Naive thymus-derived CD4-positive, alpha-beta T cell (primary cell): Measurements from ENCODE around the gene MED13. TPM values are rescaled to one million over a fixed set of nuclear protein-coding genes. Genes with fewer than 3 reads are reported as not detected.

ENCODE experiments used
- ATAC-seq: fragments of 150-1000 bp; cut with Tn5 transposase; 2 replicates; pipeline ENCODE4 v1.10.0; 2021; ENCODE audit warnings: mild to moderate bottlenecking, moderate library complexity
- CTCF ChIA-PET: fragments of 350-600 bp; sonication (Branson Sonifier 250); formaldehyde crosslinking; loops from one replicate; lab custom pipeline; 2021; ENCODE audit warnings: antibody characterized with exemption; lab: Charles Lee
- POLR2A ChIA-PET: fragments of 350-600 bp; sonication (Branson Sonifier 250); formaldehyde crosslinking; loops from one replicate; lab custom pipeline; 2021; ENCODE audit warnings: antibody characterized with exemption, inconsistent platforms; lab: Charles Lee
- DNase-seq, 9 donors: peaks; one replicate each; pipeline versions ENCODE4 v3.0.0 to v3.0.0-alpha.2; 2020 to 2022; ENCODE audit warnings: mixed read lengths in 1 of 9
- H3K27ac ChIP-seq: one replicate; pipeline ENCODE4 v1.7.0; 2013; ENCODE audit warnings: mild to moderate bottlenecking, low read depth, low read length, moderate library complexity
- H3K27me3 ChIP-seq, 2 donors: one replicate each; pipeline ENCODE4 v1.7.0; 2013; ENCODE audit warnings: low read length in 2 of 2, mild to moderate bottlenecking in 2 of 2, moderate library complexity in 2 of 2; ENCODE audit not compliant: control insufficient read depth in 2 of 2, insufficient read depth in 2 of 2
- H3K36me3 ChIP-seq, 3 experiments: 1 replicate in 2 of 3; 2 replicates in 1 of 3; pipeline ENCODE4 v1.7.0; 2013; ENCODE audit warnings: low read length in 3 of 3, mild to moderate bottlenecking in 3 of 3, moderate library complexity in 1 of 3; ENCODE audit not compliant: insufficient read depth in 3 of 3, control insufficient read depth in 2 of 3
- H3K4me1 ChIP-seq, 2 donors: one replicate each; pipeline ENCODE4 v1.7.0; 2013; ENCODE audit warnings: low read length in 2 of 2, mild to moderate bottlenecking in 2 of 2, moderate library complexity in 1 of 2; ENCODE audit not compliant: control insufficient read depth in 2 of 2, insufficient read depth in 2 of 2
- H3K4me3 ChIP-seq: 2 replicates; pipeline ENCODE4 v1.7.0; 2013; ENCODE audit warnings: mild to moderate bottlenecking, low read length
- H3K9me3 ChIP-seq, 3 experiments: 1 replicate in 2 of 3; 2 replicates in 1 of 3; pipeline ENCODE4 v1.7.0; 2013; ENCODE audit warnings: low read length in 3 of 3; ENCODE audit not compliant: control insufficient read depth in 2 of 3
- H3K27ac Mint-ChIP-seq, 9 donors: one replicate each; pipeline ENCODE4 v1.8.0; 2020 to 2022; ENCODE audit warnings: mixed read lengths in 9 of 9, mild to moderate bottlenecking in 8 of 9, moderate library complexity in 5 of 9, inconsistent platforms in 2 of 9
- H3K27me3 Mint-ChIP-seq, 5 donors: one replicate each; pipeline ENCODE4 v1.8.0; 2021 to 2022; ENCODE audit warnings: mixed read lengths in 5 of 5, mild to moderate bottlenecking in 1 of 5
- H3K36me3 Mint-ChIP-seq, 5 donors: one replicate each; pipeline ENCODE4 v1.8.0; 2020 to 2022; ENCODE audit warnings: mixed read lengths in 5 of 5, mild to moderate bottlenecking in 3 of 5, inconsistent platforms in 1 of 5
- H3K4me1 Mint-ChIP-seq, 7 donors: one replicate each; pipeline ENCODE4 v1.8.0; 2020 to 2022; ENCODE audit warnings: mixed read lengths in 7 of 7, mild to moderate bottlenecking in 3 of 7, inconsistent platforms in 1 of 7
- H3K4me3 Mint-ChIP-seq, 10 donors: one replicate each; pipeline ENCODE4 v1.8.0; 2020 to 2022; ENCODE audit warnings: mild to moderate bottlenecking in 10 of 10, mixed read lengths in 10 of 10, moderate library complexity in 6 of 10, inconsistent platforms in 2 of 10
- H3K9me3 Mint-ChIP-seq, 11 donors: one replicate each; pipeline ENCODE4 v1.8.0; 2020 to 2022; ENCODE audit warnings: mixed read lengths in 11 of 11, mild to moderate bottlenecking in 4 of 11, inconsistent platforms in 1 of 11, moderate library complexity in 1 of 11
- intact Hi-C, 2 donors: fragments of 100-400 bp; cut with micrococcal nuclease; formaldehyde crosslinking; loops; one replicate each; pipeline ENCODE4 v1.15.1; 2023
- polyA plus RNA-seq, 2 donors: library from polyadenylated mRNA; unstranded; fragments of 300-500 nt; fragmentation: Illumina TruSeq; gene quantifications; one replicate each; pipeline ENCODE4 v1.2.3, GENCODE V29; 2021
- total RNA-seq, 6 experiments: library from RNA in 5 of 6; stranded (reverse) in 5 of 6; gene quantifications; 1 replicate in 5 of 6; 2 replicates in 1 of 6; pipeline ENCODE4 v1.2.3 and lab custom pipeline; 2021 to 2026

The MED13 gene
- total and polyA plus RNA-seq, 7 experiments from 2014 or later, result 3.6 to 84.8 (median 70.0) TPM

DNA sequence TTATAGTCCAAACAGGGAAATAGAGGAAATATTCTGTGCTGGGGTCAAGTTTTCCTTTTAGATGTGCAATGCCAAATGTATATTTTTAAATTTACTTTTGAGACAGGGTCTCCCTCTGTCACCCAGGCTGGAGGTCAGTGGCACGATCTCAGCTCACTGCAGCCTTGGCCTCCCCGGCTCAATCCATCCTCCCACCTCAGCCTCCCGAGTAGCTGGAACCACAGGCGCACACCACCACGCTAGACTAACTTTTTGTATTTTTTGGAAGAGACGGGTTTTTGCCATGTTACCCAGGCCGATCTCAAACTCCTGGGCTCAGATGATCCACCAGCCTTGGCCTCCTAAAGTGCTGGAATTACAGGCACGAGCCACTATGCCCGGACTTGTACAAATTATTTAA, 25.8 kb upstream of the MED13 start:
- Mint-ChIP-seq H3K27ac (no peak overlapping the region), H3K27me3 (no peaks in the 10 kb centered on the region), H3K4me3 (no peak overlapping the region), H3K4me1 (peaks cover 0 to 4% (median 3%) of the 10 kb centered on the region in 7 donors), H3K9me3 (peaks cover 0 to 3% (median 0%) of the 10 kb centered on the region in 11 donors), H3K36me3 (no peaks in the 10 kb centered on the region)
- H3K27me3 ChIP-seq, result no peaks in the 10 kb centered on the region
- H3K4me3 ChIP-seq, result no peak overlapping the region
- H3K4me1 ChIP-seq, result no peaks in the 10 kb centered on the region
- intact Hi-C loops, result no loop called here
- no peak for DNase-seq
- ChIA-PET POLR2A (no interaction called here), CTCF (no interaction called here)
- no peak for ATAC-seq
- H3K27ac ChIP-seq, result no peak overlapping the region
- H3K9me3 ChIP-seq, result no peaks in the 10 kb centered on the region
- H3K36me3 ChIP-seq, result no peaks in the 10 kb centered on the region

DNA sequence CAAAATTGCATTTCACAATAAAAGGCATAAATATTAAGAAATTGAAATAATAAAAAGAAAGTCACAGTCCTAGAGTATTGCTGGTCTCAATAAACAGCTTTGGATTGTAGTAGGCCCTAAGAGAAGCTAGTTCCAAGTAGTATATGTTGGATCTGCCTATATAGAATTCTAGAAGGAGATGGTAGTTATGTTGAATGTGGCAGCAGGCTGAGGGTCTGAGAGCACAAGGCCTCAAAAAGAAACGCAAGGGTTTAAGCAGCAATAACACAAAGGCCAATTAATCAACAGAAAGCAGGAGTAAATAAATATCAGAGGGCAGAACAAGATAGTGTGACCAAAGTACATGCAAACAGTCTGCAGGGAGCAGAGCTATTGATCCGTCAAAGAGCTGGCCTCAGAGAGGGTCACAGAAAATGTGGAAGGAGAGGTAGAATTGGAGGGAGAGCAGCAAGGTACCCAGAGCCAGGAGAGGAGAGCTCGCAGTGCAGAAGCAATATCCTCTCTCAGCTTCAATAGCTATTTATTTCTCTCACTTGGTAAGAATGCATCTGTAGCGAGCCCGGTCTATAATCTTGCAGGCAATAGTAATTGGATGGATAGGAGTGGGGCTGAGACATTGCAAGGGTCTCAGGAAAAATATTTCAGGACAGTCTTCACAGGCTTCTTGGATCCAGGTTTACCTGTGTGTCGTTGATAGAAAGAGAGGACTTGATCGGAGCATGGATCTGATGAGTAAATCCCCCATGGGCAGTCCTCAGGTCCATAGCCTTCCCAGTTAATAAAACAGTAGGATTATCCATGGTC, 25.1 kb upstream of the MED13 start:
- no peak overlapping the region for H3K4me3 ChIP-seq
- CTCF ChIA-PET, result no interaction called here
- no peaks in the 10 kb centered on the region for H3K9me3 ChIP-seq
- intact Hi-C loops, result no loop called here
- Mint-ChIP-seq H3K4me3 (no peak overlapping the region), H3K27me3 (no peaks in the 10 kb centered on the region), H3K36me3 (no peaks in the 10 kb centered on the region), H3K9me3 (peaks cover 0 to 3% (median 0%) of the 10 kb centered on the region in 11 donors), H3K27ac (no peak overlapping the region), H3K4me1 (peaks cover 0 to 9% (median 4%) of the 10 kb centered on the region in 7 donors)
- POLR2A ChIA-PET, result interaction anchor here (0.6 kb wide), 1 partner anchor 1050 kb away, joined by 3 read pairs; no protein-coding TSS in a partner anchor
- no peak overlapping the region for H3K27ac ChIP-seq
- H3K27me3 ChIP-seq, result no peaks in the 10 kb centered on the region
- DNase-seq, result no peak
- no peaks in the 10 kb centered on the region for H3K36me3 ChIP-seq
- no peak for ATAC-seq
- no peaks in the 10 kb centered on the region for H3K4me1 ChIP-seq

DNA sequence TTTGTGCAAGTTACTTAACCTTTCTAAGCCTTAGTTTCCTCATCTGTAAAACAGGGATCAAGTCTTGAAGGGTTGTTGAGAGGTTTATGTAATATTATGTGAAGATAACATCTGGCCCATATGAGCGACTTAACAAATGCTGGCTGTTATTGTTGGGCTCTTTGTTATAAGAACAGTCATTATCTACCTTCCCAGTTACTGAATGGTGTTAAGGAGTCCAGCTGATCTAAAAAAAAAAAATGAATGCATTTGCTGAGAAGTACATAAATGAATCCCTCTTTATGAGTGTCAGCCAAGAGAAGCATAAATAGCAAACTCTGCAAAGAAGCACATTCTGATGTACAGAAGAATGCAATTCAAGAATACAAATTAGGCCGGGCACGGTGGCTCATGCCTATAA, 24.3 kb upstream of the MED13 start:
- H3K27ac ChIP-seq, result no peak overlapping the region
- no peaks in the 10 kb centered on the region for H3K36me3 ChIP-seq
- no peak overlapping the region for H3K4me3 ChIP-seq
- intact Hi-C loops, result no loop called here
- ChIA-PET CTCF (no interaction called here), POLR2A (interaction anchor here (0.6 kb wide), 1 partner anchor 1051 kb away, joined by 3 read pairs; no protein-coding TSS in a partner anchor)
- Mint-ChIP-seq H3K4me3 (no peak overlapping the region), H3K9me3 (peaks cover 0 to 3% (median 0%) of the 10 kb centered on the region in 11 donors), H3K27ac (no peak overlapping the region), H3K4me1 (peaks cover 0 to 14% (median 8%) of the 10 kb centered on the region in 7 donors), H3K27me3 (no peaks in the 10 kb centered on the region), H3K36me3 (no peaks in the 10 kb centered on the region)
- H3K4me1 ChIP-seq, result no peaks in the 10 kb centered on the region
- no peak for ATAC-seq
- DNase-seq, result no peak
- H3K27me3 ChIP-seq, result no peaks in the 10 kb centered on the region
- H3K9me3 ChIP-seq, result no peaks in the 10 kb centered on the region

DNA sequence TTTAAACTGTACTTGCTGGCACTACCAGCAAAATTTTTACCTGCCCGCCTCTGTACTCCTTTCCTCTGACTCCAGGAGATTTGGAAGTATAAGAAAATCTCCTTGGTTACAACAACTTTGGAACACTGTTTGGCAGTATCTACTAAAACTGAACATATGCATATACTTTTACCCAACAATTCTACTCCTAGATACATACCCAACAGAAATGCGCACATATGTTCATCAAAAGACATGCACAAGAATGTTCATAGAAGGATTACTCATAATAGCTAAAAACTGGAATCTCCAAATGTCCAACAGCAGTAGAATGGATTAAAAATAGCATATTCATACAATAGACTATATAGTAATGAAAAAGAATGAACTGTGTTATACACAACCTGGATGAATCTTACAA, 21.7 kb upstream of the MED13 start:
- no peak overlapping the region for H3K4me3 Mint-ChIP-seq

DNA sequence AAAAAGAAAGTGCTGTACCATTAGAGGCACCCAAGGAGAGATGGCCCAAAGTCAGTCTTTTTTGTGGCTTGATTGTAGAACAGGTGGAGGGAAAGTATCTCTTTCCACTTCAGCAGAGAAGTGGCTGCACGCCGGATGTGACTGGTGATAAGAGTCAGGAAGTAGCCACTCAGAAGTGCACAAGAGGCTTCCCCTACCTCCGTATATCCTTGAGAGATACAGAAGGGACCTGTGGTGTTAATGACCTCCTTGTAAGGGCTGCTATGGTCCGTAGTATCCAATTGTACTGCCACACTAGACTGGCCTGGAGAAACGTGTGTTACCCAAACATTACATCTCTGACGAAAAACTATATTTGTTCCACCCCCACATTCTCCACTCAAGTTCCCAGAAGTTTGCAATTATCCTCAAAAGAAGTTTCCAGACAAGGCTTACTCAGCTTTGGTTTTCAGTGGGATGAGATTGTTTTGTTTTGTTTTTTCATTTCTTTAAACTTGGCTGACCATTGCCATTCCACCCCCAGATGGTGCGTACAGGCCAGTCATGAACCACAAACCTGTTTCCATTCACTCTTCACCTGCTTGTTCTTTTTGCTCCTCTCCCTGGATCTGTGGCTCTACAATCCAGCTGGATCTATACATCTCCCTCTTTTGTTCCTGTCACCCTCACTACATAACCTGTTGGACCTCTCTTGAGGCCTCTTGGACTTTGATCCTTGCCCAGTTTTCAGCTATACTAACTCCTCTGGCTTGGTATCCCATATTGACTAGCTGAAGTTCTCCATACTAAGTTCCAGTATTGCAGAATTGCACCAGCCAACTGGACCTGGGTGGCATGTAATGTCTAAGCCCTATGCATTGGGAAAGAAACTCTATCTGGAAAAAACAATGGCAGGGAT, 20.7 kb upstream of the MED13 start:
- DNase-seq (no peak), ATAC-seq (no peak)
- intact Hi-C loops, result no loop called here
- Histone ChIP-seq H3K9me3 (no peaks in the 10 kb centered on the region), H3K27ac (no peak overlapping the region), H3K36me3 (no peaks in the 10 kb centered on the region), H3K4me1 (no peaks in the 10 kb centered on the region), H3K27me3 (no peaks in the 10 kb centered on the region), H3K4me3 (no peak overlapping the region)
- Mint-ChIP-seq H3K27me3 (no peaks in the 10 kb centered on the region), H3K4me1 (peaks cover 0 to 14% (median 8%) of the 10 kb centered on the region in 7 donors), H3K36me3 (no peaks in the 10 kb centered on the region), H3K27ac (peak overlapping the region in 1 of 9 donors; percentile 13), H3K9me3 (peaks cover 0 to 3% (median 0%) of the 10 kb centered on the region in 11 donors), H3K4me3 (no peak overlapping the region)
- CTCF ChIA-PET, result interaction anchor here (0.7 kb wide), 1 partner anchor 11 kb away, joined by 3 read pairs; no protein-coding TSS in a partner anchor
- POLR2A ChIA-PET, result no interaction called here

More for the DNA sequence above, 21.7 kb upstream of the MED13 start:
- DNase-seq (no peak), ATAC-seq (no peak)
- Histone ChIP-seq H3K4me3 (no peak overlapping the region), H3K36me3 (no peaks in the 10 kb centered on the region), H3K27ac (no peak overlapping the region), H3K4me1 (no peaks in the 10 kb centered on the region), H3K27me3 (no peaks in the 10 kb centered on the region), H3K9me3 (no peaks in the 10 kb centered on the region)
- intact Hi-C loops, result no loop called here
- H3K27ac Mint-ChIP-seq, result no peak overlapping the region
- peaks cover 0 to 3% (median 0%) of the 10 kb centered on the region in 11 donors for H3K9me3 Mint-ChIP-seq
- CTCF ChIA-PET, result interaction anchor here (0.7 kb wide), 1 partner anchor 12 kb away, joined by 3 read pairs; no protein-coding TSS in a partner anchor
- POLR2A ChIA-PET, result no interaction called here
- H3K27me3 Mint-ChIP-seq, result no peaks in the 10 kb centered on the region
- no peaks in the 10 kb centered on the region for H3K36me3 Mint-ChIP-seq
- H3K4me1 Mint-ChIP-seq, result peaks cover 0 to 14% (median 8%) of the 10 kb centered on the region in 7 donors

DNA sequence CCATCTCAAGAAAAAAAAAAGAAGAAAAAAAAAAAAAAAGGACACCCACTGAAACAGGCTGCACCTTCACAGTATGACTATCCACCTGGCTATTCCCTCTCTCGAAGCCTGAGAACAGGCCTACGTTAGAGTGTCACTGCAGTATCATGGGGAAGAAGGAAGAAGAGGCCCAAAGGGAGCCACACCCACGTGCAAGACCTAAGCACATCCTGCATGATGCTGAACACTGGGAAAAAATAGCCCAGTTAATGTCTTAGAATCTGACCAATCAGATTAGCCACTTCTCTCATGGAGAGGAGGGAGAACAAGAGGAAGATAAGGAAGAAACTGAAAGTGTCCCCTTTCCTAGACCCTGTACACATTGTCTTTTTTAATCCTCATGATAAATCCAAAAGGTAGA, 19.5 kb upstream of the MED13 start:
- no peak overlapping the region for H3K27ac Mint-ChIP-seq

More for the DNA sequence above, 19.5 kb upstream of the MED13 start:
- peaks cover 0 to 14% (median 8%) of the 10 kb centered on the region in 7 donors for H3K4me1 Mint-ChIP-seq
- Histone ChIP-seq H3K4me1 (no peaks in the 10 kb centered on the region), H3K4me3 (no peak overlapping the region), H3K9me3 (no peaks in the 10 kb centered on the region), H3K36me3 (no peaks in the 10 kb centered on the region), H3K27me3 (no peaks in the 10 kb centered on the region), H3K27ac (no peak overlapping the region)
- intact Hi-C loops, result no loop called here
- H3K36me3 Mint-ChIP-seq, result no peaks in the 10 kb centered on the region
- POLR2A ChIA-PET, result no interaction called here
- no peak for DNase-seq
- CTCF ChIA-PET, result no interaction called here
- ATAC-seq, result no peak
- H3K27me3 Mint-ChIP-seq, result peaks cover 0 to 8% (median 0%) of the 10 kb centered on the region in 5 donors
- peak overlapping the region in 1 of 10 donors; percentile 34 for H3K4me3 Mint-ChIP-seq
- peaks cover 0 to 3% (median 0%) of the 10 kb centered on the region in 11 donors for H3K9me3 Mint-ChIP-seq
